CD4-positive, alpha-beta T cell treated with Interleukin-6 for 4 hours (primary cell): ENCODE data around the gene HSD17B4.
"Not testable (repeated sequence)": the region's sequence is repeated elsewhere in the genome, so short reads cannot be mapped to it uniquely, and the experiment has no call there.

ENCODE experiments used
- DNase-seq: peaks from one replicate; pipeline ENCODE4 v3.0.0-alpha.2; 2020; ENCODE audit warnings: mixed read lengths

The HSD17B4 gene

DNA sequence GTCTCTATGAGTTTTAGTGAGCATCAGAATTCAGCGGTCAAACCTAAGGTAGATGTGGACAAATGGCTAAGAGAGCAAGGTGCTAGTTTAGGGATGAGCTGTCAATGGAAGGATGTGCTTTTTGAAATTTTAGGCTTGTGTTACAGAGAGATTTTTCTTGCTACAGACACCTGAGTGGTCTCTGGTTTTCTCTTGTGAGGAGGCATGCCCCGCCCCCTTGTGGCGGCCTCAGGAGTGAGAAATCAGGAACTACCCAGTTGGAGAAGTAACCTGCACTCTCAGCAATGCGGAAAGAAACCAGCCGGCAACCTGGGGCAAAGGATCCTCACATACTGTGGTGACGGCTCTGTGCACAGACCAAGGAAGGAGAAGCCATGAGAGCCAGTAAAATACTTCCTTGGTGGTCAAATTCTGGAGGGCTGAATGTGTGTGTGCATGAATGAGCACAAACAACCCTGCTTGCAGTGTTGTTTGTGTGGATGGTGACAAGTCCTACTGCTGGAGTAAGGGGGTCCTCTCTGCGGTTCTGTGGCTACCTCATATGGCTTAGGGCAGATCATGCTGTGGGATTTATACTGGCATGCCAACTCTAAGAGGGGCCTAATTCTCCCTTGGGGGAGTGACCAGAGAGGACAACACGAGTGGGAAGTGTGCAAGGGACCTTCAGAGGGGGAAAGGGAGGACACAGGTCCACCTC lies 16.7 kb upstream of the HSD17B4 start:
- DNase-seq = peak; percentile 82

DNA sequence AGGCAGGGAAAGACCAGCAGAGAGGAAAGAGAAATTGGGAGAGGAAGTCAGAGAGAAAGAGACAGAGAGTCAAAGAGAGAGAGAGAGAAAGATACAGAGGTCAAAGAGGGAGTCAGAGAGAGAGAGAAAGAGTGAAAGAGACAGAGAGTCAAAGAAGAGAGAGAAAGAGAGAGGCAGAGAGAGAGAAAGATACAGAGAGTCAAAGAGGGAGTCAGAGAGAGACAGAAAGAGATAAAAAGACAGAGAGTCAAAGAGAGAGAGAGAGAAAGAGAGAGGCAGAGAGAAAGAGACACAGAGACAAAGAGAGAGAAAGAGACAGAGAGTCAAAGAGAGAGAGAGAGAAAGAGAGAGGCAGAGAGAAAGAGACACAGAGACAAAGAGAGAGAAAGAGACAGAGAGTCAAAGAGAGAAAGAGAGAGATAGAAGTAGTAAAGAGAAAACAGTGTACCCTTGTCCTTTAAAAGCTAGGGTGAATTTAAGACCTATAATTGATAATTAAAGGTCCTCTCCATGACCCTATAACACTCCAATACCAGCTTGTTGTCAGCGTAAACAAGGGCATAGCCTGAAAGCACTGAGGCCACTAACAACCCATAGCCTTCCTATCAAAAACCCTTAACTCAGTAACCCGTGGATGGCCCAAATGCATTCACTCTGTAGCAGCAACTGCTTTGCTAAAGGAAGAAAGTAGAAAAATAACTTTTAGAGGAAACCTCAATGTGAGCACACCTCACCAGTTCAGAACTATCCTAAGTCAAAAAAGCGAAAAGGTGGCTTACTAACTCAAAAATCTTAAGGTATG lies 14.3 kb upstream of the HSD17B4 start:
- DNase-seq = not testable (repeated sequence)

DNA sequence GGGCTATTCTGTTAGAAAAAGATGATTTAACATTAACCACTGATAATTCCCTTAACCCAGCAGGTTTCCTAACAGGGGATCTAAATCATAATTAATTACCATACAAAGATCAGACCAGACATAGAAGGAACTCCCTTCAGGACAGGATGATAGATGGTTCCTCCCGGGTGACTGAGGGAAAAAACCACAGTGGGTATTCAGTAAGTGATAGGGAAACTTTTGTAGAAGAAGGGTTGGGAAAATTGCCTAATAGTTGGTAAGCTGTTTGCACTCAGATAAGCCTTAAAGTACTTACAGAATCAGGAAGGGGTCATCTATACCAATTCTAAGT lies 13.7 kb upstream of the HSD17B4 start:
- DNase-seq = not testable (repeated sequence)

DNA sequence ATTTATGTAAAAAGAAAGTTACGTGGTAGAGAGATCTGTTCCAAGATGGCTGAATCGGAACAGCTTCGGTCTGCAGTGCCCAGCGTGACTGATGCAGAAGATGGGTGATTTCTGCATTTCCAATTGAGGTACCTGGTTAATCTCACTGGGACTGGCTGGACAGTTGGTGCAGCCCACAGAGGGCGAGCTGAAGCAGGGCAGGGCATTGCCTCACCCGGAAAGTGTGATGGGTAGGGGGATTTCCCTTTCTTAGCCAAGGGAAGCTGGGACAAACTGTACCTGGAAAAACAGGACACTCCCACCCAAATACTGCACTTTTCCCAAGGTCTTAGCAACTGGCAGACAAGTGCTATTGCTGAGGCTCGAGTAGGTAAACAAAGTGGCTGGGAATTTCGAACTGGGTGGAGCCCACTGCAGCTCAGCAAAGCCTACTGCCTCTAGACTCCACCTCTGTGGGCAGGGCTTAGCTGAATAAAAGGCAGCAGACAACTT lies 13.1 kb upstream of the HSD17B4 start:
- no peak for DNase-seq

DNA sequence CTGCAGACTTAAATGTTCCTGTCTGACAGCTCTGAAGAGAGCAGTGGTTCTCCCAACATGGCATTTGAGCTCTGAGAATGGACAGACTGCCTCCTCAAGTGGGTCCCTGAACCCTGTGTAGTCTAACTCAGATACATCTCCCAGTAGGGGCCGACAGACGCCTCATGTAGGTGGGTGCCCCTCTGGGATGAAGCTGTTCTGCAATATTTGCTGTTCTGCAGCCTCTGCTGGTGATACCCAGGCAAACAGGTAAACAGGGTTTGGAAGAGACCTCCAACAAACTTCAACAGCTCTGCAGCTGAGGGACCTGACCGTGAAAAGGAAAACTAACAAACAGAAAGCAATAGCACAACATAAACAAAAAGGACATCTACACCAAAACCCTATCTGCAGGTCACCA lies 12.7 kb upstream of the HSD17B4 start:
- not testable (repeated sequence) for DNase-seq

DNA sequence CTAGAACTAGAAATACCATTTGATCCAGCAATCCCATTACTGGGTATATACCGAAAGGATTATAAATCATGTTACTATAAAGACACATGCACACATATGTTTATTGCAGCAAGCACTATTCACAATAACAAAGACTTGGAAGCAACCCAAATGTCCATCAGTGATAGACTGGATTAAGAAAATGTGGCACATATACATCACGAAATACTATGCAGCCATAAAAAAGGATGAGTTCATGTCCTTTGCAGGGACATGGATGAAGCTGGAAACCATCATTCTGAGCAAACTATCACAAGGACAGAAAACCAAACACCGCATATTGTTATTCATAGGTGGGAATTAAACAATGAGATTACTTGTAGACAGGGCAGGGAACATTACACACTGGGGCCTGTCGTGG lies 7.7 kb upstream of the HSD17B4 start:
- not testable (repeated sequence) for DNase-seq

DNA sequence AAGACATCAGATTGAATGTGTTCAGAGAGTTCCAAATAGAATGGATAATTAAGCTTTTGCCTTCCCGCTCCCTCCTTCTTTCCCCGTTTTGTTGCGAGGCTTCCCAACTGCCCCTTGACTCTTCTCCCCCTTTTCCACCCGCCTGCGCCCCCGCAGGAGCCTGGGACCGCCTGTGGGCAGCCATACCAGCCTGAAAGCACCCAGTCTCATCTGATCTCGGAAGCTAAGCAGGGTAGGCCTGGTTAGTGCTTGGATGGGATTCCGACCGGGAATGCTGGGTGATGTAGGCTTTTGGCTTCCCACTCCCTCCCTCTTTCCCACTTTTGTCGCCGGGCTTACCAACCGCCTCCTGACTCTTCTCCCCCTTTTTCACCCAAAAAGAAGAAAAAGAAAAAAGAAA lies 6.8 kb upstream of the HSD17B4 start:
- DNase-seq = no peak

DNA sequence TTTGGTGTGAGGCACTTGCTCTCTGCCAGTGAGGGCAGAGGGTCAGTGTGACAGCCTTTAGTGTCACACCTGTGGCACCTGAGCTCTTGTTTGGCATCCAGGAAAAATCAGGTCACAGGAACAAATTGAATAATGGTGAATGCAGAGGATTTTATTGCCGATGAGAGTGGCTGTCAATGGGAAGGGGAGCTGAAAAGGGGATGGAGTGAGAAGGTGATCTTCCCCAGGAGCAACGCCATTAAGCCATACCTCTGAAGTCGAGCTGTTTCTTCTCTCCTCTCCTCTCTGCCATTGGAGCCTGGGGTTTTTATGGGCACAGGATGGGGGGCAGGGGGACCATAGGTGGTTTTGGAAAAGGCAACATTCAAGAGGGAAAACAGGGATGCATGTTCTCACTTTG lies 2.4 kb upstream of the HSD17B4 start:
- DNase-seq = no peak

DNA sequence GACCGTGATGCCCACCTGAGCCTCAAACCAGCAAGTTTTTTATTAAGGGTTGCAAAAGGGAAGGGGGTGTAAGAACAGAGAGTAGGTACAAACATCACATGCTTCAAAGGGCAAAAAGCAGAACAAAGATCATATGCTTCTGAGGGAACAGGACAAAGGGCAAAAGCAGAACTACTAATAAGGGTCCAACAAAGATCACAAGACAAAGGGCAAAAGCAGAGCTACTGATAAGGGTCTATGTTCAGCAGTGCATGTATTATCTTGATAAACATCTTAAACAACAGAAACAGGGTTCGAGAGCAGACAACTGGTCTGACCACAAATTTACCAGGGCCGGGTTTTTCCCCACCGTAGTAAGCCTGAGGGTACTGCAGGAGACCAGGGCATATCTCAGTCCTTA lies 1.7 kb upstream of the HSD17B4 start:
- not testable (repeated sequence) for DNase-seq

DNA sequence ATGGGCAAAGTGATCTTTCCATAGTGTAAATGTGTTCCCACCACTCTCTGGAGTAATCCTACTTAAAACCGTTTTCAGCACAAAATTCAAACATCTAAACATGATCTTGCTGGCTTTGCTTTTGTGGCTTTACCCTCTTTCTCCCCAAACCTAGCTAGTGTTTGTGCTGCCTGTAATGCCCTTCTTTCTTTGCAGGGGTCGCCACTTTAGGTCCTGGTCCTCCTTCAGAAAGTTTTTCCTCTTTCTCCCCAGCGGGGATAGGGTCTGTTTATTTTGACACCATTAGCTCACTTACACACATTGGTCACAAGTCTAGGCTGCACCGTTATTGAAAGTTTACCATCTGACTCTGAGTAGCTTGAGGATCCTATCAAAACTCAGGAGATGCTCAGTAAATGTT lies 736 bp upstream of the HSD17B4 start:
- no peak for DNase-seq

DNA sequence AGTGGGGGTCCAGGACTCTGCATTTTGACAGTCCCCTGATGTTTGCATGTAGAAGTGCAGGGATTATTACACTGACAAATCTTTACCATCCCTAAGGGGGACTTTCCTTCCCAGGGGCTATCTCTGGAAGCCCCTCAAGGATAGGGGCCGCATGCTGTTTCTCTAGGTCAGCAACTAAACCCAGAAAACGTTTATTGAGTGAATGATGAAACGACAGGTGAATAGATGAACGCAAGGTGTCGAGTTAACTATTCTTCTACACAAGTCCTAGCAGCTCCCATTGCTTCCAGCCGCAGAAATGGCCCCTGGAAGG lies 281 bp upstream of the HSD17B4 start:
- no peak for DNase-seq

DNA sequence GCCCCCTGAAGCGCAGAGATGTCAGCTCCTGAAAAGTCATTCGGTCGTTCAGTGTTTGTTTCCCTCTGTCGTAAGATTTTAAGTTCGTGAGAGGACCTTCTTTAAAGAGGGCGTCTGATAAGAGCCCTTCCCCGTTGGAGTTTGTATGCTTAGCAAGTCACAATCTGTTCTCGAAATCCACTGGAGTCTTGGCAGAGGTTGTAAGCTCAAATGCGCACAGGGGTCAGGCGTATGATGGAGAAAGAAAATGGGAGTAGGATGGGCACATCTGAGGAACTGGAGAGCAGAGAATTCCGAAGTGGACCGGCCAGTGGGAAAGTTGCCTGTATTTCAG lies 710 bp downstream of the HSD17B4 start:
- no peak for DNase-seq

DNA sequence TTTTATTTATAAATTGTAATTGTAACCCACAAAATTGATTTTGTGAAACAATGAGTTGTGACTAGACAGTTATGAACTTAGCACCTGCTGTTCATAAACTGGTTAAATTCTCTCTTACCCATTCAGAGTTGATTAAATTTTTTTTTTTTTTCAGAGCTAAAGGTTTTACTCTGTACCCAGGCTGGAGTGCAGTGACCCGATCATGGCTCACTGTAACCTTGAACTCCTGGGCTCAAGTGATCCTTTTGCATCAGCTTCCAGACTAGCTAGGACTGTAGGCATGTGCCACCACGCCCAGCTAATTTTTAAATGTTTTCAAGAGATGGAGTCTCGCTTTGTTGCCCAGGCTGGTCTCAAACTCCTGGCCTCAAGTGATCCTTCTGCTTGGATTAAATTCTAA lies 1.9 kb downstream of the HSD17B4 start:
- DNase-seq = no peak

DNA sequence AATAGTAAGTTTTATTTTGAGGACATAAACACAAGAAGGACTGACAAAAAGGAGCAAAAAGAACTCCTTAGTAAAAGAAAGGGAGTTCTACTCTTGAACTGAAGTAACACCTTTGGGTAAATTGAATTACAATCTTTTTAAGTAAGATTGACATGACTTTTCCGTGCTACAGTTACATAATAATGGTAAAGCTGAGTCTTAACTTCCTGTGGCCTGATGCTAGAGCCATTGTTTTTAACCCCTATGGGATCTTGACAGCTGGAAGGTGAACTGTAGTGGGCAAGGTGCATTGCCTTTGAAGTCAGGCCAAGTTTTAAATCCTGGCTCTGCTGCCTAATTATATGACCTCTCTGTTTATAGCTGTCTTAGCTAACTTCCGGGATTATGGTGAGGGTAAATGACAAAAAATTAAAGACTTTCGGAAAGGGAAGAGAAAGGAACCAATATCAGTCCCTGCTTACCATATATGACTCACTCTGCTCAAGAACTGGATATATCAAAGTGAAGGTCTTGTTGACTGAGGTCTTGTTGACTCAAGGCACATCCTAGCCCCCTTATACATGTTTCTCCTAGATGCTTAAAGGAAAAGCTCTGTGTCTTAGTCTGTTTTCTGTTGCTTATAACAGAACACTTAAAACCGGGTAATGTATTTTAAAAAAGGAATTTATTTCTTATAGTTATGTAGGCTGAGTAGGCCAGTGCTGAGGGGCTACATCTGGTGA lies 6.8 kb downstream of the HSD17B4 start:
- no peak for DNase-seq

DNA sequence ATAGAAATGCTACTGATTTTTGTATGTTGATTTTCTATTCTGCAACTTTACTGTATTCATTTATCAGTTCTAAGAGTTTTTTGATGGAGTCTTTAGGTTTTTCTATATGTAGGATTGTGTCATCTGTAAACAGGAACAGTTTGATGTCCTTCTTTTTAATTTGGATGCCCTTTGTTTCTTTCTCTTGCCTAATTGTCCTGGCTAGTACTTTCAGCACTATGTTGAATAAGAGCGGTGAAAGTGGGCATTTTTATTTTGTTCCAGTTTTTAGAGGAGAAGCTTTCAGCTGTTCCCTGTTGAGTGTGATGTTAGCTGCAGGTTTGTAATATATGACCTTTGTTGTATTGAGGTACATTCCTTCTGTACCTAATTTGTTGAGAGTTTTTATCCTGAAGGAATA lies 13.3 kb downstream of the HSD17B4 start:
- no peak for DNase-seq

DNA sequence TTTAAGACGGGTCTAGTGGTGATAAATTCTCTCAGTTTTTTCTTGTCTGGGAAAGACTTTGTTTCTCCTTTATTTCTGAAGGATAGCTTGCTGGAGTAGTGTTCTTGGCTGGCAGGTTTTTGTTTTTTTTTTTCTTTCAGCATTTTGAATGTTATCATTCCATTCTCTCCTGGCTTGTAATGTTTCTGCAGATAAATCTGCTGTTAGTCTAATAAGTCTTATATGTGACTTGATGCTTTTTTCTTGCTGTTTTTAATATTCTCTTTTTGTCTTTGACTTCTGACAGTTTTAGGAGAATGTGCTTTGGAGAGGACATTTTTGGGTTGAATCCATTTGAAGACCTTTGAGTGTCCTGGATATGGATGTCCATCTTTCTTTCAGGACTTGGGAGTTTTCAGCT lies 16.0 kb downstream of the HSD17B4 start:
- DNase-seq = no peak

DNA sequence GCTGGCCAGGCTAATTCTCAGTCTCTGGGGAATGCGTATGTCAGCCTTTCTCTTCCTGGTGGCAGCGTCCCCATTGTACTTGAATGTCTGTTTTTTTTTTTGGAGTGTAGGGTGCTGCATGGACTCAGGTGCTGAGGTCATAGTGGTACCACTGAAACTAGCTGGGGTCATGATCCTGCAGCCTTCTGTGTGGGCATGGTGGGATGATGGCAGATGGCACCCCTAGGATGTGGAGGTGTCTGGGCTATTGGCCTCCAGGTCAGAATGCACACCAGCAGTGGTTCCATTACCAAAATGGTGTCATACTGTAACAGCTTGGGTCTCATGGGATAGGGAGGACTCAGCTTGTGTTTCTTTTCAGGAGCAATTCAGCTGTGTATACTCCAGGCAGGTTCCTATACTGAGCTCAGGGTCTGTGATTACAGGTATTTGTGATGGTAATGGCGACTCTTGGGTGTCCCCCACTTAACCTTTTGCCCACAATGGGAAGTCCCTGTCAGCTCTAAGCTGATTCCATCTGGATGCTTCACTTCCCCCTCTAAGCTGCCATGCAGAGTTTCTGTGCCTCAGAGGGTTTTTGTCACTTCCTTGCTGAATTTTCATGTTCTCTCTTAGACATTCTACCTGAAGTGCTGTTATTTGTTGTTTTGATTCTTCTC lies 17.9 kb downstream of the HSD17B4 start:
- DNase-seq = no peak

DNA sequence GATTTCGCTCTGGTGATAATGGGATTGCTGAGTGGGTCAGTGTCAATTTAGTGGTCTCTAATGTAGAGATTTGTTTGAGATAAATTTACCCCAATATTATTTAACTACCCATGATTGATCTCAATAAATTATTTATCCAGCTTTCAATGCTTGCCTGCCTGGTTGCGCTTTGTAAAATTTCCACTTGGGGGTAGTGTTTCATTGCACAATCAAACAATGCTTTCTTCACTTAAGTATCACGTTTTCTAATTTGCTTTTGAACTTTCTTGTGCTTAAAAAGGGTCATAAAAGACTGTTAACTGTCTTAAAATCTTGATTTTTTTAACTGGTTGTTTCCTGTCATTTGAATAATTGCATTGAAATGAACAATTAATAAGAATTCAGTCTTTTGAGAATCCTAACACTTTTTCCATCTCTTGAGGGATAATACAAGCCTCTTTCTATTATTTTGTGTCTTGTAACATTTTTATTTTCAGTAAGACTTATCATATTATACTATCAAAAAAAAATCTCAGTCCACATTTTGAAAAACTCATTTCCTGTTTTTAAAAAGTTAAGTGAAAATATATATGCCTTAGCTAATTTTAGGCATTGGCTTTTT lies 18.7 kb downstream of the HSD17B4 start:
- peak; percentile 2 for DNase-seq

DNA sequence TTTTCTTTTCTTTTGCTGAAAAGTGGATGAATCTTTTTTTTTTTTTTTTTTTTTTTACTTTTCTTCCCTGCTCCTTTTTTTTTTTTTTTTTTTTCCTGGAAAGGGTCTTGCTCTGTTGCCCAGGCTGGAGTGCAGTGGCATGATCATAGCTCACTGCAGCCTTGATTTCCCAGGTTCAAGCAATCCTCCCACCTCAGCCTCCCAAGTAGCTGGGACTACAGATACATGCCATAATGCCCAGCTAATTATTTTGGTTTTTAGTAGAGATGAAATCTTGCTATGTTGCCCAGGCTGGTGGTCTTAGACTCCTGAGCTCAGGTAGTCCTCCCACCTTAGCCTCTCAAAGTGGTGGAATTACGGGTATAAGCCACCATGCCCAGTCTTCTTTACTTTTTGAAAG lies 20.9 kb downstream of the HSD17B4 start:
- no peak for DNase-seq

DNA sequence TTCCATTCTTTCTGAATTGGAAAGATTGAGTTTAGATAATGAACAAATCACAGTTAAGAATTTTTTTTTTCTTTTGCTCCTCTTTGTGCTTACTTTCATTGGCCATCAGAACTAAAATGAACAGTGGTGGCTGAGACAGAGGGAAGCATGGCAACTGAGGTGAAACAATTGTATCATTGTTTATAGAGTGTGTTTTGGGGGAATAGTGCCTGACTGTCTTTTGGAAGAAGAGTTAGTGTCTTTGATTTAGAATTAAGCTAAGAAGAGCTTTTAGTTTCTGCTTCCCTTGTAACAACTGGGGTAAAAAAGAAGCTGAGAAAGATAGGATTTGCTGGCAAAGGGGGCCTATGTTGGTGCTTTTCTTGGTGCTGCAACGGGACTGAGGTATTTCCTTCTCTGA lies 24.0 kb downstream of the HSD17B4 start:
- no peak for DNase-seq

DNA sequence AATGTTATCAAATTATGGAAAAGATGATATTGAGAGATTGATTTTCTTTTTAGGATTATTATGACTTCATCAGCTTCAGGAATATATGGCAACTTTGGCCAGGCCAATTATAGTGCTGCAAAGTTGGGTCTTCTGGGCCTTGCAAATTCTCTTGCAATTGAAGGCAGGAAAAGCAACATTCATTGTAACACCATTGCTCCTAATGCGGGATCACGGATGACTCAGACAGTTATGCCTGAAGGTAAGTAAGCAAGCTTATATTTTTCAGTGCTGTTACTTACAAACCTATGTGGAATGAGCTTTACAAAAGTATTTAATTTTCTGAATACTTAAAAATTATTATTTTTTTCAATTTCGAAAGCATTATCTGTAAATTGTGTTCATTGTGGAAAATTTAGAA lies 26.5 kb downstream of the HSD17B4 start:
- DNase-seq = no peak

DNA sequence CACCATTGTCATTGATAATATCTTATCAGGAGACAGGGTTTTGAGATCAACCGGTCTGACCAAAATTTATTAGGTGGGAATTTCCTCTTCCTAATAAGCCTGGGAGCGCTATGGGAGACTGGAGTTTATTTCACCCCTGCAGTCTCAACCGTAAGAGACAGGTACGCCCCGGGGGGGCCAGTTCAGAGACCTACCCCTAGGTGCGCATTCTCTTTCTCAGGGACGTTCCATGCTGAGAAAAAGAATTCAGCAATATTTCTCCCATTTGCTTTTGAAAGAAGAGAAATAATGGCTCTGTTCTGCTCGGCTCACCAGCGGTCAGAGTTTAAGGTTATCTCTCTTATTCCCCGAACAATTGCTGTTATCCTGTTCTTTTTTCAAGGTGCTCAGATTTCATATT lies 28.3 kb downstream of the HSD17B4 start:
- DNase-seq = not testable (repeated sequence)

DNA sequence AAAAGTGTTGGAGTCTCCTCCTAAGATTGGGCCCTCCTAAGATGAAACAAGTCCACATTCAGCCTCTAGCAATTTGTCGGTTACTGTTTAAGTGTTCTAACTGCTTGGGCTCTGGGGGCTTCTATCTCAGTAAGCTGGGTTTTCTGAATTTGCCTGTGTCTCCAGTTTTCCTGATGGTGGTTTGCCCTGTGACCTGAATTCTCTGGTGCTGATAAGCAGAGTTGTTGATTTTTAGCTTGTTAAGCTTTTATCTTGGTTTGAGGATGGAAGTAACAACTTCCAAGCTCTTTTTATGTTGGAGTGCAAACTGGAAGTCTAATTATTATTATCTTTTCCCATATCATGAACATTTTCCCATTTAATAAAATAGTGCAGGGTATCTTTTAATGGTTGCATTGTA lies 30.9 kb downstream of the HSD17B4 start:
- DNase-seq = no peak
